ENCODE results near the gene NCMAP.

The NCMAP gene

GRCh38 chr1:24540906-24541710 lies 14.8 kb upstream of the NCMAP start:
- in situ Hi-C loops (cut with HindIII; ENCODE audit: low sequenced_read_pairs) = loop anchor here (25.0 kb wide), 1 partner anchor 354 kb away; the partner anchor contains the start of gene IFNLR1

GRCh38 chr1:24541711-24542346 lies 14.1 kb upstream of the NCMAP start:
- in situ Hi-C loops (cut with HindIII; ENCODE audit: low sequenced_read_pairs) = loop anchor here (25.0 kb wide), 1 partner anchor 355 kb away; the partner anchor contains the start of gene IFNLR1

GRCh38 chr1:24544239-24544638 lies 11.6 kb upstream of the NCMAP start:
- in situ Hi-C loops (cut with HindIII; ENCODE audit: low sequenced_read_pairs) = loop anchor here (25.0 kb wide), 1 partner anchor 357 kb away; the partner anchor contains the start of gene IFNLR1

- in situ Hi-C loops (cut with HindIII; ENCODE audit: low sequenced_read_pairs) = loop anchor here (25.0 kb wide), 1 partner anchor 358 kb away; the partner anchor contains the start of gene IFNLR1
These were observed 10.2 kb upstream of the NCMAP start for GRCh38 chr1:24545662-24546061.

- in situ Hi-C loops (cut with HindIII; ENCODE audit: low sequenced_read_pairs) = loop anchor here (25.0 kb wide), 1 partner anchor 360 kb away; the partner anchor contains the start of gene IFNLR1
These were observed 8.7 kb upstream of the NCMAP start for GRCh38 chr1:24547195-24547594.

- in situ Hi-C loops (cut with HindIII; ENCODE audit: low sequenced_read_pairs) = loop anchor here (25.0 kb wide), 1 partner anchor 361 kb away; the partner anchor contains the start of gene IFNLR1
These were observed 7.8 kb upstream of the NCMAP start for GRCh38 chr1:24548070-24548469.

GRCh38 chr1:24549210-24549609 lies 6.7 kb upstream of the NCMAP start:
- in situ Hi-C loops (cut with HindIII; ENCODE audit: low sequenced_read_pairs) = loop anchor here (25.0 kb wide), 1 partner anchor 362 kb away; the partner anchor contains the start of gene IFNLR1

GRCh38 chr1:24551290-24551959 lies 4.5 kb upstream of the NCMAP start:
- in situ Hi-C loops (cut with HindIII; ENCODE audit: low sequenced_read_pairs) = no loop called here

GRCh38 chr1:24551960-24552571 lies 3.8 kb upstream of the NCMAP start:
- in situ Hi-C loops (cut with HindIII; ENCODE audit: low sequenced_read_pairs) = no loop called here

GRCh38 chr1:24553931-24554330 lies 2.0 kb upstream of the NCMAP start:
- in situ Hi-C loops (cut with HindIII; ENCODE audit: low sequenced_read_pairs) = no loop called here

GRCh38 chr1:24554714-24555113 lies 1.2 kb upstream of the NCMAP start:
- in situ Hi-C loops (cut with HindIII; ENCODE audit: low sequenced_read_pairs) = no loop called here

- in situ Hi-C loops (cut with HindIII; ENCODE audit: low sequenced_read_pairs) = no loop called here
These were observed 518 bp downstream of the NCMAP start for GRCh38 chr1:24556414-24556795.

- in situ Hi-C loops (cut with HindIII; ENCODE audit: low sequenced_read_pairs) = no loop called here
These were observed 1.3 kb downstream of the NCMAP start for GRCh38 chr1:24557220-24557619.

GRCh38 chr1:24557711-24558131 lies 1.8 kb downstream of the NCMAP start:
- in situ Hi-C loops (cut with HindIII; ENCODE audit: low sequenced_read_pairs) = no loop called here

GRCh38 chr1:24558455-24558854 lies 2.6 kb downstream of the NCMAP start:
- in situ Hi-C loops (cut with HindIII; ENCODE audit: low sequenced_read_pairs) = no loop called here

GRCh38 chr1:24558902-24559791 lies 3.3 kb downstream of the NCMAP start:
- in situ Hi-C loops (cut with HindIII; ENCODE audit: low sequenced_read_pairs) = no loop called here

- in situ Hi-C loops (cut with HindIII; ENCODE audit: low sequenced_read_pairs) = loop anchor here (10.0 kb wide), 1 partner anchor 74 kb away; no protein-coding TSS in a partner anchor
These were observed 4.5 kb downstream of the NCMAP start for GRCh38 chr1:24560361-24560760.

GRCh38 chr1:24562625-24563024 lies 6.7 kb downstream of the NCMAP start:
- in situ Hi-C loops (cut with HindIII; ENCODE audit: low sequenced_read_pairs) = loop anchor here (10.0 kb wide), 1 partner anchor 72 kb away; no protein-coding TSS in a partner anchor

- in situ Hi-C loops (cut with HindIII; ENCODE audit: low sequenced_read_pairs) = loop anchor here (10.0 kb wide), 1 partner anchor 70 kb away; no protein-coding TSS in a partner anchor
These were observed 8.8 kb downstream of the NCMAP start for GRCh38 chr1:24564695-24565094.
